Measurements from ENCODE around the gene PLCXD3.

The PLCXD3 gene

DNA sequence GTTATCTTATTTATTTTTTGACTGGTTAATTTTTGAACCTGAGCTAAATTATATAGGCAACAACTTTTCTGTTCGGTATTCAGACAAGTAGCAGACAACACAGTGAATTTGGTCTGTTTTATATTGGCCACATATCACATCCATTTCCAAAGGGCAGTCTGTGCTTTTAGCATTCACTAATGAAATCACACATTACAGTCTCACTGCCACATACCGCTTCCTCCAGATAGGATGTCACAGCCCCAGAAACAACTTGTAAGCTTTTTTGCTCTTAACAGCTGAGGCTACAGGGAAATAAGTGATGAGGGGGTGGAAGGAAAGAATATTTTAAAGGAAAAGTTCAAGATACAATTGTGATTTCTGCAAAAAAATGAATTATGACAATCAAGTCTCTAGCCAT is 140.6 kb downstream of the PLCXD3 start:
- DNase-seq, result no peak
- ATAC-seq (replicated peaks), result no peak
- Mint-ChIP-seq H3K27me3 (no peaks in the 10 kb centered on the region), H3K36me3 (no peaks in the 10 kb centered on the region), H3K4me1 (no peaks in the 10 kb centered on the region), H3K9me3 (no peaks in the 10 kb centered on the region), H3K4me3 (no peak overlapping the region), H3K27ac (no peak overlapping the region)

DNA sequence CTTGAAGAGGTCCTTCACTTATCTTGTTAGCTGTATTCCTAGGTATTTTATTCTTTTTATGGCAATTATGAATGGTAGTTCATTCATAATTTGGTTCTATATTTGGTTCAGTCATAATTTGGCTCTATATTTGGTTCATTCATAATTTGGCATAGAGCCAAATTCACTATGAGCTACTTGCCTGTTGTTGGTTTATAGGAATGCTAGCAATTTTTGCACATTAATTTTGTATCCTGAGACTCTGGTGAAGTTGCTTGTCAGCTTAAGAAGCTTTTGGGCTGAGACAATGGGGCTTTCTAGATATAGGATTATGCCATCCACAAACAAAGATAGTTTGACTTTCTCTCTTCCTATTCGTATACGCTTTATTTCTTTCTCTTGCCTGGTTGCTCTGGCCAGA is 142.2 kb downstream of the PLCXD3 start:
- Mint-ChIP-seq H3K36me3 (no peaks in the 10 kb centered on the region), H3K4me3 (no peak overlapping the region), H3K27me3 (no peaks in the 10 kb centered on the region), H3K4me1 (no peaks in the 10 kb centered on the region), H3K9me3 (no peaks in the 10 kb centered on the region), H3K27ac (no peak overlapping the region)
- no peak for DNase-seq
- no peak for ATAC-seq (replicated peaks)

GRCh38 chr5:41365369-41365768 is 145.0 kb downstream of the PLCXD3 start:
- Mint-ChIP-seq H3K27me3 (no peaks in the 10 kb centered on the region), H3K4me3 (no peak overlapping the region), H3K36me3 (no peaks in the 10 kb centered on the region), H3K27ac (no peak overlapping the region), H3K9me3 (no peaks in the 10 kb centered on the region), H3K4me1 (no peaks in the 10 kb centered on the region)
- DNase-seq (no peak), ATAC-seq (replicated peaks) (no peak)

DNA sequence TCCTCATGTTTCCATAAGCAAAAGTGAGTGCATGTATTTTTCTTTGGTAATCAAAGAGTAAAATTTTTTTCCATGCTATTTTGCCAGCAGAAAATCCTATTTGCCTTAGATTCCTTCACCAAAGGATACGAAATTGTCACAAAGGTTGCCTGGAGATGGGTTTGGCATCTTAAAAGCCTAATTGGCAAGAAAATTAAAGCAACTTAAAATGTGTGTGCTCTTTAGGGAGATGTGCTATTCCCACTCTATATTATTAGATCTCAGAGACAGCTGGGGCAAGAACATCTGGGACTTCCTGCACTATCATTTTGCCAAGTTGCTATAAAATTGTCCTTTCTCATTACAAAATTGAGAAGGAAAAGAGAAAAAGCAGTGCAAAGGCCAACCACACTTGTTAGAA is 146.1 kb downstream of the PLCXD3 start:
- no peak overlapping the region for H3K27ac Mint-ChIP-seq
- H3K4me3 Mint-ChIP-seq, result no peak overlapping the region

GRCh38 chr5:41363343-41363986 is 146.9 kb downstream of the PLCXD3 start:
- DNase-seq (no peak), ATAC-seq (replicated peaks) (no peak)
- Mint-ChIP-seq H3K36me3 (no peaks in the 10 kb centered on the region), H3K4me1 (no peaks in the 10 kb centered on the region), H3K4me3 (no peak overlapping the region), H3K27me3 (no peaks in the 10 kb centered on the region), H3K9me3 (peaks cover 0 to 12% of the 10 kb centered on the region in 2 donors), H3K27ac (no peak overlapping the region)

More for the DNA sequence above, 146.1 kb downstream of the PLCXD3 start:
- no peaks in the 10 kb centered on the region for H3K27me3 Mint-ChIP-seq
- DNase-seq (no peak), ATAC-seq (replicated peaks) (no peak)
- H3K9me3 Mint-ChIP-seq, result peaks cover 0 to 3% of the 10 kb centered on the region in 2 donors
- no peaks in the 10 kb centered on the region for H3K36me3 Mint-ChIP-seq
- no peaks in the 10 kb centered on the region for H3K4me1 Mint-ChIP-seq

DNA sequence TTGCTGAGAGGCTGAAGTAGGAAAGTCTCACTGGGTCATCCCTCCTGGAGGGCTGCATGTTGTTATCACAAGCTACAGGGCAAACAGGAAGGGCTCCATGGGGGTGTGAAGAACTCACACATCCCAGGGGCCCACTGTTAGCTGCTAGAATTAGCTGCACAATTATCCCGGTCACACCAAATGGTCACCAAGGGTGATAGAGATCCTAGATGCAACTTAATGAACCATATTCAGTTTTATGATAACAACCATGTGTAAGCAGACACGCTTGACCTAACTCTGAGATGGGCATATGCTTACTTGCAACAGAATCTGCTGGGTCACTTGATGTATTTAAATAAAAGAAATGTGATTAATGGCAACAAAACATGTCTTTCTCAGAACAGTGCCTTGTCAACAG is 153.6 kb downstream of the PLCXD3 start:
- DNase-seq, result no peak
- H3K27me3 Mint-ChIP-seq, result no peaks in the 10 kb centered on the region
- H3K4me3 Mint-ChIP-seq, result no peak overlapping the region

DNA sequence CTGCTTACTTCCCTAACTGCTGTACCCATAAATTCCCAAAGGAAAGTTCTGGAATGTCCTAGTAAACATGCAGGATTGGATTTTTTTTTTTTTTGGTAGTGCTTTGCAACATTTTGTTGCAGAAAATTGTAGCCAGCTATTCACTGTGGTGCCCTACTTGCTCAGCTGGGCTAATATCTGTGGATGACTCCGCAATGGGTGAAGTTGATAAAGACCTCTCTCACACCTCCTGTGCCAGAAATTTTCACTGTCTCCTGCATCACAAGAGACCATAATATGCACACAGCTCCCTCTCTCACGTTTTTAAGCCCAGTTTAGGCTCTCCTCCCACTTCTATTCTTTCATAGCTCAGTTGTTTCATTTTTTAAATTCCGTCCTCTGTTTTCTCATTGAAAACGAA is 160.6 kb downstream of the PLCXD3 start:
- no peak for DNase-seq
- Mint-ChIP-seq H3K4me1 (no peaks in the 10 kb centered on the region), H3K9me3 (peaks cover 0 to 4% of the 10 kb centered on the region in 2 donors), H3K27me3 (no peaks in the 10 kb centered on the region), H3K36me3 (no peaks in the 10 kb centered on the region), H3K27ac (no peak overlapping the region), H3K4me3 (no peak overlapping the region)
- ATAC-seq (replicated peaks), result no peak

More for the DNA sequence above, 153.6 kb downstream of the PLCXD3 start:
- Mint-ChIP-seq H3K27ac (no peak overlapping the region), H3K9me3 (peaks cover 0 to 15% of the 10 kb centered on the region in 2 donors), H3K36me3 (no peaks in the 10 kb centered on the region), H3K4me1 (no peaks in the 10 kb centered on the region)
- ATAC-seq (replicated peaks), result no peak

- ATAC-seq (replicated peaks) (no peak), DNase-seq (no peak)
- H3K27ac Mint-ChIP-seq, result no peak overlapping the region
- no peaks in the 10 kb centered on the region for H3K36me3 Mint-ChIP-seq
- H3K4me3 Mint-ChIP-seq, result no peak overlapping the region
- no peaks in the 10 kb centered on the region for H3K4me1 Mint-ChIP-seq
- peaks cover 0 to 2% of the 10 kb centered on the region in 2 donors for H3K9me3 Mint-ChIP-seq
- H3K27me3 Mint-ChIP-seq, result no peaks in the 10 kb centered on the region
Observed at GRCh38 chr5:41347569-41347968, 162.8 kb downstream of the PLCXD3 start.

GRCh38 chr5:41346609-41347008 is 163.8 kb downstream of the PLCXD3 start:
- ATAC-seq (replicated peaks), result no peak
- H3K27ac Mint-ChIP-seq, result no peak overlapping the region
- peaks cover 0 to 3% of the 10 kb centered on the region in 2 donors for H3K9me3 Mint-ChIP-seq
- no peaks in the 10 kb centered on the region for H3K36me3 Mint-ChIP-seq
- DNase-seq, result no peak
- H3K4me3 Mint-ChIP-seq, result no peak overlapping the region
- H3K27me3 Mint-ChIP-seq, result no peaks in the 10 kb centered on the region
- no peaks in the 10 kb centered on the region for H3K4me1 Mint-ChIP-seq

- DNase-seq (no peak), ATAC-seq (replicated peaks) (no peak)
- Mint-ChIP-seq H3K27me3 (no peaks in the 10 kb centered on the region), H3K27ac (no peak overlapping the region), H3K9me3 (peaks cover 0 to 4% of the 10 kb centered on the region in 2 donors), H3K36me3 (no peaks in the 10 kb centered on the region), H3K4me1 (no peaks in the 10 kb centered on the region), H3K4me3 (no peak overlapping the region)
Observed at GRCh38 chr5:41345295-41345694, 165.1 kb downstream of the PLCXD3 start.

GRCh38 chr5:41339339-41339738 is 171.1 kb downstream of the PLCXD3 start:
- H3K9me3 Mint-ChIP-seq, result peaks cover 0 to 2% of the 10 kb centered on the region in 2 donors
- ATAC-seq (replicated peaks), result no peak

DNA sequence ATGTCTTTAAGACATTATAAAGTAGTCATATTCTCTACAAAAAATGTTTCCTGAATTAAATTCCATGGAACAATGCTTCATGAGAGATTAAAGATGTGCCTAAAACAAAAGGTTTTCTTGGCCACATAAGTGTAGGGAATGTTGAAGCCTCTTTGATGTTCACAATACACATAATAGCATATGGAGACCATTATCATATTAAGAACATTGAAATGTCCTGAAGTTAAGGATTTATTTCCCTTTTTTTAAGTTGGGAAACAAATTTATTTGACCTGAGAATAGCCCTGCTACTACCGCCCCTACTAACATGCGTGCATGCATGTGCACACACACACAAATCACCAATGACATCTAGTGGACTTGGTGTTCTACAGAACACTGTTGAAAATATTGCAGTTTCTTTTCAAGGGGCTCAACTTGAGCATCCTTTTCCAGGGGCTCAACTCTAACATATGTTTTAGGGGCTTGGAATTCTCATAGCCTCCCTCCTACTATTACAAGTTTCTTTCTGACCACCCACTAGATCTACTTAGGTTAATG is 172.2 kb downstream of the PLCXD3 start:
- Mint-ChIP-seq H3K27me3 (no peaks in the 10 kb centered on the region), H3K27ac (no peak overlapping the region), H3K9me3 (peaks cover 0 to 2% of the 10 kb centered on the region in 2 donors)

More at GRCh38 chr5:41339339-41339738, 171.1 kb downstream of the PLCXD3 start:
- H3K27ac Mint-ChIP-seq, result no peak overlapping the region
- H3K4me3 Mint-ChIP-seq, result no peak overlapping the region
- H3K27me3 Mint-ChIP-seq, result no peaks in the 10 kb centered on the region
- no peak for DNase-seq
- no peaks in the 10 kb centered on the region for H3K36me3 Mint-ChIP-seq
- H3K4me1 Mint-ChIP-seq, result no peaks in the 10 kb centered on the region

DNA sequence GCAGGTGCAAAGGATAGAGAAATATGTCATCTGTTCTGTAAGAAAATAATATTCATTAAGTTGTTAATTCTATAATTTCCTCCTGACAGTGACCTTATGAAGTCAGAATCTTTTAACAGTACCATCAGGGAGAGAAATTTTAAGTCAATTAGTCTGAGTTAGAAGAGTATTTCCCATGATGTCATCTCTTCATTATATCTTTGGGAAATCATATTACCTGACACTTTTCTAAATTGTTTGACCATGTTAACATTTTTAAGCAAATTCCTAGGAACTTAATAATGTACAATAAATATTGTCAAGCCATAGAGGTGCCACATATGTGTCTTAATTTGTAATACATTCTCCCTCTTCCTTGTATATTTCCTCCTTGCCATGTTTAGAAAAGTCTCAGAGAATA is 172.7 kb downstream of the PLCXD3 start:
- DNase-seq, result no peak
- Mint-ChIP-seq H3K9me3 (peaks cover 0 to 2% of the 10 kb centered on the region in 2 donors), H3K4me3 (no peak overlapping the region), H3K27me3 (no peaks in the 10 kb centered on the region), H3K4me1 (no peaks in the 10 kb centered on the region), H3K36me3 (no peaks in the 10 kb centered on the region), H3K27ac (no peak overlapping the region)
- ATAC-seq (replicated peaks), result no peak

More for the DNA sequence above, 172.2 kb downstream of the PLCXD3 start:
- Mint-ChIP-seq H3K4me1 (no peaks in the 10 kb centered on the region), H3K36me3 (no peaks in the 10 kb centered on the region), H3K4me3 (no peak overlapping the region)
- ATAC-seq (replicated peaks) (no peak), DNase-seq (no peak)

DNA sequence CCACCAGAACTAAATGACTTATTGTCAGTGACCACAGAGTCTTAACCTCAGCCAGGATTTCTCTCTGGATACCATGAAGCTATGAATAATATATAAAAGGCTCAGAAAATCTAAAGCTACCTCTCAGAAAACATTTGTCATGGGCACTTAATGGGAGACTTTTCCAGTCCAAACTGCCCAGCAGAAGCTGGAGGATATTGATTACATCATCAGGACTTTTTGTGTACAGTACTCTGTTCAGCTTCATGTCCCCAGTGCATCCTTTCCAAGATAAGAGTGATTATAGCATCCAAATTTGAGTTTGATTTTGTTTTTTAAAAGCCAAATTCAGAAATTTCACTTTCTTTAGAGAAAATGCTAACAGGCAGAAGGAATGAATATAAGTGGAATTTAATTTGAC is 173.2 kb downstream of the PLCXD3 start:
- DNase-seq, result no peak
- Mint-ChIP-seq H3K27ac (no peak overlapping the region), H3K27me3 (no peaks in the 10 kb centered on the region), H3K4me1 (no peaks in the 10 kb centered on the region), H3K9me3 (peaks cover 0 to 2% of the 10 kb centered on the region in 2 donors), H3K36me3 (no peaks in the 10 kb centered on the region), H3K4me3 (no peak overlapping the region)
- ATAC-seq (replicated peaks), result no peak

DNA sequence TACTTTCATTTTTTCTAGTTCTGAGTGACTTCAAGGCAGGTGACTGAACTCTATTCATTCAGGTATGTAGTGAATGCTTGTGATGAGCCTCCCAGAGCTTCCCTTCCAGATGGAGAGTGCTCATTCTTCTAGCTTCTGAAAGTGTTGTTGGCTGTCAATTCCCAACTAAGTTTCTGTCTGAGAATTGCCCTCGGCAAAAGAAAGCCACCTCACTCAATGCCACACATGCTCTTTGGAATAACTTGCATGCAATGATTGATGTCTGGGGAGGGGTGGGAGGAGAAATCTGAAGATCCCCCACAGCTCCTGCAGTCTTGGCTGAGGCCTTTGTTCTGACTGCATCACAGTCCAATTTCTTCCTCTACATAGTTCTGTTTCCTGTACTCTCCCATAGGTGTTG is 173.9 kb downstream of the PLCXD3 start:
- Mint-ChIP-seq H3K4me1 (no peaks in the 10 kb centered on the region), H3K27me3 (no peaks in the 10 kb centered on the region), H3K9me3 (no peaks in the 10 kb centered on the region), H3K36me3 (no peaks in the 10 kb centered on the region), H3K4me3 (no peak overlapping the region), H3K27ac (no peak overlapping the region)
- no peak for ATAC-seq (replicated peaks)
- DNase-seq, result no peak
